Fibroblast of lung (primary cell): ENCODE results near the gene TBX4.

ENCODE experiments used
- EZH2 ChIP-seq: IDR thresholded peaks from 2 replicates; pipeline ENCODE4 v1.5.1; 2012; ENCODE audit warnings: low read length, control low read depth, mild to moderate bottlenecking; ENCODE audit errors: missing control alignments
- TF ChIP-seq, protein P1 (sequence below), 2 donors: IDR thresholded peaks in 1 of 2; conservative IDR thresholded peaks in 1 of 2; 1 replicate in 1 of 2; 2 replicates in 1 of 2; pipeline ENCODE4 v1.5.1; 2011 to 2012; ENCODE audit warnings: low read length in 2 of 2, control low read depth in 1 of 2, inconsistent platforms in 1 of 2, low read depth in 1 of 2, mild to moderate bottlenecking in 1 of 2

GRCh38 chr17:61422869-61423268, 29.4 kb upstream of the TBX4 start:
- TF ChIP-seq, protein P1, sequence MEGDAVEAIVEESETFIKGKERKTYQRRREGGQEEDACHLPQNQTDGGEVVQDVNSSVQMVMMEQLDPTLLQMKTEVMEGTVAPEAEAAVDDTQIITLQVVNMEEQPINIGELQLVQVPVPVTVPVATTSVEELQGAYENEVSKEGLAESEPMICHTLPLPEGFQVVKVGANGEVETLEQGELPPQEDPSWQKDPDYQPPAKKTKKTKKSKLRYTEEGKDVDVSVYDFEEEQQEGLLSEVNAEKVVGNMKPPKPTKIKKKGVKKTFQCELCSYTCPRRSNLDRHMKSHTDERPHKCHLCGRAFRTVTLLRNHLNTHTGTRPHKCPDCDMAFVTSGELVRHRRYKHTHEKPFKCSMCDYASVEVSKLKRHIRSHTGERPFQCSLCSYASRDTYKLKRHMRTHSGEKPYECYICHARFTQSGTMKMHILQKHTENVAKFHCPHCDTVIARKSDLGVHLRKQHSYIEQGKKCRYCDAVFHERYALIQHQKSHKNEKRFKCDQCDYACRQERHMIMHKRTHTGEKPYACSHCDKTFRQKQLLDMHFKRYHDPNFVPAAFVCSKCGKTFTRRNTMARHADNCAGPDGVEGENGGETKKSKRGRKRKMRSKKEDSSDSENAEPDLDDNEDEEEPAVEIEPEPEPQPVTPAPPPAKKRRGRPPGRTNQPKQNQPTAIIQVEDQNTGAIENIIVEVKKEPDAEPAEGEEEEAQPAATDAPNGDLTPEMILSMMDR (conservative IDR thresholded peaks at IDR 0.05 in 1 of 2, IDR thresholded peaks at IDR 0.05 in 1 of 2; ENCODE audit: low read depth in 1 of 2, low read length in 2 of 2), result no peak
- TF ChIP-seq EZH2, result no peak
